Stimulated activated CD8-positive, alpha-beta memory T cell treated with anti-CD3 and anti-CD28 coated beads, Interleukin-15, amount 100 ng/mL, for 24 hours (primary cell): ENCODE measurements around the gene SREBF2.

Experiments used
- DNase-seq: peaks from one replicate; pipeline ENCODE4 v3.0.0-alpha.2; 2020; ENCODE audit warnings: low read depth

The SREBF2 gene

GRCh38 chr22:41832553-41833368 lies at the start of gene SREBF2:
Gene SREBF2 (plus strand): TSS chr22:41833105. CDS start chr22:41833271, 166 bp downstream.
- DNase-seq: peak; percentile 97

DNA sequence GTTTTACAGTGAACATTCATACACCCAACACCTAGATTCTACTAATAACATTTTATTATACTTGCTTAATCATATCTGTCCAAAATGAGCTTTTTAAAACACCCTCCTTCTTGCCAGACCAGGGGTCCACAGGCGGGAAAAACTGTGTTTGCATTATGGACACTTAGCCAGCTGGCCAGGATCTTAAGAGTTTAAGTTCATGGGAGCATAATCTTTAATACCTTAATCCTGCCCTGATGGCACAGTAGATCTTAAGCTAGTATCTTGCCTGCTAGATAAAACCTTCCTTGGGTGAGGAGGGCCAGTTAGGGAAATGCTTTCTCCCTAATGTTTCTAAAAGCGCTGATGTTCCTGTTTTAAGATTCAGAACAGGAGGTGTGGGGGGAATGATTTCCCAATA lies 45.6 kb upstream of the SREBF2 start:
- no peak for DNase-seq

- DNase-seq: no peak
Measured at GRCh38 chr22:41793871-41794270, 39.0 kb upstream of the SREBF2 start.

GRCh38 chr22:41798736-41799135 lies 34.2 kb upstream of the SREBF2 start:
- DNase-seq: no peak

- DNase-seq: peak; percentile 15
Measured at GRCh38 chr22:41799486-41800347, 33.2 kb upstream of the SREBF2 start.

DNA sequence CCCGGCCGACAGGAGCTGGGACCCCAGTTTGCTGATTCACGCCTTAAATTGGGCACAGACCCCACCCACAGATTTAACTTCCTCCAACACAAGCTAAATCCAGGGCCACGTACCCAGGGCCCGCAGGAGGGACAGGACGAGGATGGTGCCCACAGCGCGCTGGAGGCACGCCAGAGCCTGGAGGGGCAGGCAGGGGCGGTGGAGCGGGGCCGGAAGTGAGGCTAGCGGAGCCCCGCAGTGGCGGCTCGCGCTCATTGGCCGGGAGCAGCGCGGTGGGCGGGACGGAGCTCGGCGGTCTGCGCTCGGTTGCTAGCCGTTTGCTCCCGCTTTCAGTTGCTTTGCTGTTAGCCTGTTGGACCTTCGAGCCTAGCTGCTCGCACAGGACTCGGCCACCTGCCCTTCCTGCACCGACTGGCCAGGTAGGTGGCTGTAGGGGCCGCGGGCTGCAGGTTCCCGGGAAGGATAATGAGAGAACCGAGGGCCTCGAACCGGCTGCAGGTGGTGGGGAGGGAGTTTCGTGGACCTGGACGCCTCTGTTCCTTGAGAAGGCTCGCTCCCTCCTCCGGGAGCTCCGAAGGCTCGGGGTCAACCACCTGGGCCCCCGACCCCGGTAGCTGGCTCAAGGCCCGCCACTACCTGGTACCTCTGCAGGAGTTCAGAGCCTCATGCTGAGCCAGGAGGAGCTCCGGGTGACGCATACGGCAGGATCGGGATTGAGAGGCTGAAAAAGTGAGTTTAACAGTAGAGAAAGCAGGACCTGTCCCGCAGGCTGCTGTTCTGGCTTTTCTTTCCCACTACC lies 32.4 kb upstream of the SREBF2 start, which contains the start of gene CCDC134:
Gene CCDC134 (plus strand): TSS at position 332 of the 799 bp plus-strand sequence. CDS start 8,212 bp downstream, outside the sequence.
- DNase-seq: peak; percentile 81

DNA sequence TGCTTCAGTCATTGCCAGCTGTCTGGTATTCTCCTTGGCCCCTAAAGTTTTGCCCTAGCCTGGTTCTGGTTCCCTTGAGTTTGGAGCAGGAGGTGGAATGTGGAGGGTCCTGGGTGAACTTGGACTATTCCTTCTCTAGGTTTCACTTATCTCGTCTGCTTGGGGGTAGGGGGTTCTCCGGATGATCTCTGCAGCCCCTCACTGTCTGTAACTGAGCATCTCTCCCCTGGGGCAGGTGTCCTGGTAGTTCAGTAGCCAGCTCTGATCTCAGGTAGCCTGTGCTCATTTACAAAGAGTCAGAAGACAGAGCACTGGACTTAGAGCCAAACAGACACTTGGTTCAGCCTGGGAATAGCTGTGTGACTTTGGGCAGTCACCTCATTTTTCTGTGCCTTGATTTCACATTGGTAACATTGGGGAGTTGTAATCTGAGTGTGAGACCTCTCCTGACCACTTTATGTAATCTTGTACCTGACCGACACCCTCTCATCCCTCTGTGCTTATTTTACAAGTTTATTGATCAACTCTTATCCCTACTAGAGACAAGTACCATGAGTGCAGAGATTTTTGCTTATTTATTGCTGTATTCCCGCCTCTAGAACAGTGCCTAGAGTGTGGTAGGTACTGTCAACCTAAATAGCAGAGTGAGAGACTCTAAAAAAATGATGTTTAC lies 31.6 kb upstream of the SREBF2 start:
- no peak for DNase-seq

DNA sequence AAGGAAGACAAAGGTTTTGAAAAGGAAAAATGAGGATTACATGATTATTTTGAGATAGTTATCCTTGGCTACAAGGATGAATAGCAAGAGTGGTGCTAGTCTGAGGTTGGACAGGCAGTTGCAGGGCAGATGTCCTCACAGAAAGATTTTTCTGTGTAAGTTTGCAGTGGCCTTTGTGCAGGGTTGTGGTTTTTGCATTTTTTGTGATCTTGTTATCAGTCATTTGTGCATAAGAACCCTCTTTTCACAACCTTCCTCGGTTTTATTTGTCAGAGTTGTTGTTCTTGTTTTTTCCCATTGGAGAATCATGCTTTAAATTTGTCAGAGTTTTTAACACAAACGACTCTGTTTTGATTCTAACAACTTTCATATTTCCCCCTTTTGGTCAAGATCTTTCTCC lies 31.0 kb upstream of the SREBF2 start:
- DNase-seq: no peak

GRCh38 chr22:41805639-41806038 lies 27.3 kb upstream of the SREBF2 start:
- DNase-seq: no peak

GRCh38 chr22:41808400-41808799 lies 24.5 kb upstream of the SREBF2 start:
- DNase-seq: no peak

DNA sequence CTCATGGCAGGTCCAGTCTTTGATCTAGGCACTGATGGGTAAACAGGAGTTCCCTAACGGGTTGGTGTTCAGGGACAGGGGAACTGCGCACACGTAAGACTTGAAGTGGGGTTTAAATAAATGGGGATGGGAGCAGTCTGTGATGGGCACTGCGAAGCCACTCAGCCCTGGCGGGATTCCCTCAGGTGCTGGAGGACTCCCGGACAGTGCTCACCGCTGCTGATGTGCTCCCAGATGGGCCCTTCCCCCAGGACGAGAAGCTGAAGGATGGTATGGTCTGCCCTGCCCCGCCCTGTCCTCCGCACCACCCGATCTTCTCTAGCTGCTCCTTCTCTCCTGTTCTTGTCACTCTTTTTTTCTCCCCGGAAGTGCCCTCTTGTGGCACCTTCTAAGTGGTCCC lies 22.9 kb upstream of the SREBF2 start:
- DNase-seq: no peak

GRCh38 chr22:41812805-41813545 lies 19.9 kb upstream of the SREBF2 start:
- DNase-seq: no peak

- DNase-seq: no peak
Measured at GRCh38 chr22:41813726-41814410, 19.0 kb upstream of the SREBF2 start.

DNA sequence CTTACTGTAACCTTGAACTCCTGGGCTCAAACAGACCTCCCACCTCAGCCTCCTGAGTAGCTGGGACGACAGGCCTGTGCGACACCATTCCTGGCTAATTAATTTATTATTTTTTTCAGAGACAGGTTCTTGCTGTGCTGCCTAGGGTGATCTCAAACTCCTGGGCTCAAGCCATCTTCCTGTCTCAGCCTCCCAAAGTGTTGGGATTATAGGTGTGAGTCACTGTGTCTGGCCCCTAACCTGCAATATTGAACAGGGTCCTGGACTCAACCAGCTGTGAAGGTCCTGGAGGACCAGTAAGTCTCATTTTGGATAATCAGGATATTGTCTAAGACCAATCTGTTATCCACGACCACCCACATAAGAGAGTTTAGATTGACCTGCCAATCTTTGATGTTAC lies 17.2 kb upstream of the SREBF2 start:
- DNase-seq: no peak

GRCh38 chr22:41816241-41816640 lies 16.7 kb upstream of the SREBF2 start:
- no peak for DNase-seq

DNA sequence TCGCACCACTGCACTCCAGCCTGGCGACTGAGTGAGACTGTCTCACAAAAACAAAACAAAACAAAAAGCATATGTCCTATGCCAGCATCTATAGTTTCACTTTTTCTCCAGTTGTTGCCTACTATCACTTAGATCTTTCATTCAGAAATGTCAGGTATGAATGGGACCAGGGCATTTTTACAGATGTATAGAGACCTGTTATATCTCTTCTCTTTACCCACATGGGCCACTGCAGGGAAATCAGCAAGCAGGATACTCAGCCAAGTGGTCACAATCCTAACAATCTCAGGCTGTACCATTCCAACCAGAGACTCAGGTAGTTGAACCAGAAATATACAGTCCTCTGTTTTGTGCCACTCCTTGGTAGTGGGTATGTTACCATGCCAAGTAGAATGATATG lies 16.0 kb upstream of the SREBF2 start:
- DNase-seq: no peak

GRCh38 chr22:41818011-41818410 lies 14.9 kb upstream of the SREBF2 start:
- DNase-seq: no peak

DNA sequence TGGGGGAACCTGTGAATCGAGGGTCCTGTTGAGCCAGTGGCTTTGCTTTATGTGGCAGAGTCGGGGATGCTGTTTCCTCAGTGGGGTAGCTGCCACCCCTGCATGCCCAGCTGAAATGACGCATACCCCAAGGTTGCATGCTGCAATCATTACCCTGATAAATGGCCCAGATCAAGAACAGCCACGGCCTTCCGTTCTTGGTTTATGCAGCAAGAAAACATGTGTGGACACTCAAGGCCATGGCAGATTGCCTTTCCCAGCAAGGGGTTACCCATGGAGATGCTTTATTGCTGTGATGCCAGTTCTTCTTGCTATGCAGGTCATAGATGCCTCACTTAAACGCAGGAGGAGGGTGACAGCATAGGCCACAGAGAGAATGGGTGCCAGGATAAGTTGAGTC lies 14.3 kb upstream of the SREBF2 start:
- DNase-seq: no peak

DNA sequence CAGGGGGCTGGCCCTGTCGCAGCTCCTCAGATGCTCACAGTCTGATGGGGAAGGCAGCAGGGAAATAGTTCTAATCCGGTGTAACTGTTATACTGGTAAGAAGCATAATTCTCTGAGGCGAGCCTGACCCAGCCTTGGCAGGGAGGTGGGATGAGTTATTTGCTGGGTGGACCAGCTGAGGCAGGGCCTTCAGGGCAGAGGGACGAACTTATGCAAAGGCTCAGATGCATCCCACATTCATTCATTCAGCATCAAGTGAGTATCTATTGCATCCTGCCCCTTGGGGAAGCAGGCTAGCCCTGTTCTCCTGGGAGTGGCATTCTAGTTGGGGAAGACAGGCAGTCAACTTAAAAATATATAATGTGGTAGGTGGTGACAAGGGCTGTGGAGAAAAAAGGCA lies 13.6 kb upstream of the SREBF2 start:
- DNase-seq: no peak

GRCh38 chr22:41820447-41820846 lies 12.5 kb upstream of the SREBF2 start:
- no peak for DNase-seq
